Measurements from ENCODE around the gene CEP192. TPM values are rescaled to one million over a fixed set of nuclear protein-coding genes. Genes with fewer than 3 reads are reported as not detected.

Gene CEP192
- total RNA-seq, 1 experiment from 2014 or later, result 24.3 TPM

DNA sequence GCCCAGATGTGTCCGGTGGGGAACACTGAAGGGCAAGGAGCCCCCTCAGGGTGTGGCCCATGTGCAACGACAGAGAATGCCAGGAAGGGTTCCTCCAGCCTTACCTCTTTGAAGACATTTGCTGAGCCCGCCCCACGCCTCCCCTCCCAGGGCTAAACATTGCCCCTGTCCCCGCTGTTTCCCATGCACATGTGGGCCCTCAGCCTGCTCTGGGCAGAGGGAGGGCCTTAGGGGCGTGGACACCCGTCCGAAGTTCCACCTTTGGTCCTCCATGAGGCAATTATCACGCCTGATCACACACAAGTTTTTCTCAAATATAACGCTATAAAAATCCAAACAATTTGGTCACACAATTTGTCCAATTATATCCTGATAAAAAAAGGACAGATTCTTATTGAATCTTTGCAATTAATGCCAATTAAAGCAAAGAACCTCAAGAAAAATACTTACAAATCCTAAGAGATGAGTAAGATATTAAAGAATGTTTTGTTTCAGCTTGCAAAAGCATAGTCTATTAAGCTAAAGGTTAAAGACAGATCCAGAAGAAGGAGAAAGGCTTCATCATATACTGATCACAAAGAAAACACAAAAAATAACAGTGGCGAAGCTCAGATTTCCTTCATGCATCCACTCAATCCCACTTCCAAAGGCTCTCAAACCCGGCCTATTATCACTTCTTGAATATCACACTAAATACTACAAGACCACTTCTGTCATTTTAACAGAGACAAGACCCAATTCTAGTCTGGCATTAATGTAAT, 172.2 kb downstream of the CEP192 start (continued):
- TF ChIP-seq TCF7L2 (IDR thresholded peaks at IDR 0.05; ENCODE audit: borderline replicate concordance, extremely low read depth, insufficient read depth, insufficient read length), result no peak
- TF ChIP-seq, protein P1, sequence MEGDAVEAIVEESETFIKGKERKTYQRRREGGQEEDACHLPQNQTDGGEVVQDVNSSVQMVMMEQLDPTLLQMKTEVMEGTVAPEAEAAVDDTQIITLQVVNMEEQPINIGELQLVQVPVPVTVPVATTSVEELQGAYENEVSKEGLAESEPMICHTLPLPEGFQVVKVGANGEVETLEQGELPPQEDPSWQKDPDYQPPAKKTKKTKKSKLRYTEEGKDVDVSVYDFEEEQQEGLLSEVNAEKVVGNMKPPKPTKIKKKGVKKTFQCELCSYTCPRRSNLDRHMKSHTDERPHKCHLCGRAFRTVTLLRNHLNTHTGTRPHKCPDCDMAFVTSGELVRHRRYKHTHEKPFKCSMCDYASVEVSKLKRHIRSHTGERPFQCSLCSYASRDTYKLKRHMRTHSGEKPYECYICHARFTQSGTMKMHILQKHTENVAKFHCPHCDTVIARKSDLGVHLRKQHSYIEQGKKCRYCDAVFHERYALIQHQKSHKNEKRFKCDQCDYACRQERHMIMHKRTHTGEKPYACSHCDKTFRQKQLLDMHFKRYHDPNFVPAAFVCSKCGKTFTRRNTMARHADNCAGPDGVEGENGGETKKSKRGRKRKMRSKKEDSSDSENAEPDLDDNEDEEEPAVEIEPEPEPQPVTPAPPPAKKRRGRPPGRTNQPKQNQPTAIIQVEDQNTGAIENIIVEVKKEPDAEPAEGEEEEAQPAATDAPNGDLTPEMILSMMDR (IDR thresholded peaks at IDR 0.05 in 2 of 3, conservative IDR thresholded peaks at IDR 0.05 in 1 of 3; ENCODE audit: borderline replicate concordance in 1 of 3, insufficient read depth in 1 of 3, low read depth in 2 of 3, low read length in 2 of 3), result no peak
- TF ChIP-seq POLR2A (IDR thresholded peaks at IDR 0.05; ENCODE audit: borderline replicate concordance, extremely low read depth, insufficient read depth, insufficient read length), result no peak
- TF ChIP-seq, protein P2, sequence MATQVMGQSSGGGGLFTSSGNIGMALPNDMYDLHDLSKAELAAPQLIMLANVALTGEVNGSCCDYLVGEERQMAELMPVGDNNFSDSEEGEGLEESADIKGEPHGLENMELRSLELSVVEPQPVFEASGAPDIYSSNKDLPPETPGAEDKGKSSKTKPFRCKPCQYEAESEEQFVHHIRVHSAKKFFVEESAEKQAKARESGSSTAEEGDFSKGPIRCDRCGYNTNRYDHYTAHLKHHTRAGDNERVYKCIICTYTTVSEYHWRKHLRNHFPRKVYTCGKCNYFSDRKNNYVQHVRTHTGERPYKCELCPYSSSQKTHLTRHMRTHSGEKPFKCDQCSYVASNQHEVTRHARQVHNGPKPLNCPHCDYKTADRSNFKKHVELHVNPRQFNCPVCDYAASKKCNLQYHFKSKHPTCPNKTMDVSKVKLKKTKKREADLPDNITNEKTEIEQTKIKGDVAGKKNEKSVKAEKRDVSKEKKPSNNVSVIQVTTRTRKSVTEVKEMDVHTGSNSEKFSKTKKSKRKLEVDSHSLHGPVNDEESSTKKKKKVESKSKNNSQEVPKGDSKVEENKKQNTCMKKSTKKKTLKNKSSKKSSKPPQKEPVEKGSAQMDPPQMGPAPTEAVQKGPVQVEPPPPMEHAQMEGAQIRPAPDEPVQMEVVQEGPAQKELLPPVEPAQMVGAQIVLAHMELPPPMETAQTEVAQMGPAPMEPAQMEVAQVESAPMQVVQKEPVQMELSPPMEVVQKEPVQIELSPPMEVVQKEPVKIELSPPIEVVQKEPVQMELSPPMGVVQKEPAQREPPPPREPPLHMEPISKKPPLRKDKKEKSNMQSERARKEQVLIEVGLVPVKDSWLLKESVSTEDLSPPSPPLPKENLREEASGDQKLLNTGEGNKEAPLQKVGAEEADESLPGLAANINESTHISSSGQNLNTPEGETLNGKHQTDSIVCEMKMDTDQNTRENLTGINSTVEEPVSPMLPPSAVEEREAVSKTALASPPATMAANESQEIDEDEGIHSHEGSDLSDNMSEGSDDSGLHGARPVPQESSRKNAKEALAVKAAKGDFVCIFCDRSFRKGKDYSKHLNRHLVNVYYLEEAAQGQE (IDR thresholded peaks at IDR 0.05; ENCODE audit: low read depth), result no peak
- no peak for TF ChIP-seq EZH2phosphoT487 (IDR thresholded peaks at IDR 0.05; ENCODE audit: borderline replicate concordance)
- no peak for TF ChIP-seq RAD21 (IDR thresholded peaks at IDR 0.05; ENCODE audit: low read depth)
- TF ChIP-seq CBX3 (IDR thresholded peaks at IDR 0.05; ENCODE audit: low read depth), result no peak
- TF ChIP-seq FOSL1 (IDR thresholded peaks at IDR 0.05; ENCODE audit: low read depth), result no peak
